Measurements from ENCODE around the gene BROX.
A peak's percentile ranks its signal among the peaks of the same experiment; 100 is the strongest.

BROX gene

DNA sequence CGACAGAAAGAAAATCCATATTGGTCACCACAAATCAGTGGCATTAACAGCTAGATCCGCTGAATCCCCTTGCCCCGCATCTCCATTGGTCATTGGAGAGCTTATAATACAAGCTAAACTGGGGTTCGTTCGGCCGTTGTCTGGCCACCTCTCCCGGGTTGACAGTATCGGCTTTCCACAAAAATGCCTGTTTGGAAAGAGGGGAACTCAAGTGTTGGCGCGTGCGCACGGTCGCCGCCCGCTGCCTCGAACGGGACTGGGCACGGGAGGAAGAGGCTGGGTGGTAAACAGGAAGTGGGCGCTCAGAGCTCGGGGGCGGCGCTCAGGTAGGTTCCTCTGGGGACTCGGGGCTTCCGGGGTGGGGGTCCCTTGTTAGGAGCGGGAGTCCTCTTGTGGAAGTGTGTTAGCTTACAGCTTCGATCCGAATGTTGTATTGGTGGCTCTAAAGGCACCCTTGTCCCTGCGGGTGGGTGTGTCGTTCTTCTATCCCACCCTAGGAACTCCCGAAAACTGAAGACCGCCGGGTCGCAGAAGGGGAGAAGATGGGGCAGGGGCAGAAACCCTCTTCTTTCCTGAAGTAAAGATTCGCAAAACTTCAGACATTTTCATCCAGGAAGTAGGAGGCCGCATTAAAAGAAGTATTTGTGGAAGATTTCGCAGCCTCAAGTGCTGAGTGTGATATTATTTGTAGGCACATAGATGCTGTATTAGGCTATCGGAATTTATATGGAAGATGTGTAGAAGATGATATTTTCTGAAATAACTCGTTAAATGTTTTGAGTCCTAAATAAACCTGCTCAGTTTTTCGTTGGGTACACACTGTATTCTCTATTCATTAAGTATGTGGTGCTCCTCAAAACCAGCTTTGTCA lies 962 bp downstream of the BROX start:
- Histone ChIP-seq H3K4me3 (ENCODE audit: low read depth, low read length) (peak overlapping the region; percentile 98), H3K27ac (peak overlapping the region; percentile 97), H3K36me3 (replicated peaks) (no peaks in the 10 kb centered on the region), H3K27me3 (replicated peaks) (no peaks in the 10 kb centered on the region)
- in situ Hi-C loops (cut with HindIII; ENCODE audit: low pct_ligation_motif_present, low sequenced_read_pairs), result no loop called here
- TF ChIP-seq, protein P1, sequence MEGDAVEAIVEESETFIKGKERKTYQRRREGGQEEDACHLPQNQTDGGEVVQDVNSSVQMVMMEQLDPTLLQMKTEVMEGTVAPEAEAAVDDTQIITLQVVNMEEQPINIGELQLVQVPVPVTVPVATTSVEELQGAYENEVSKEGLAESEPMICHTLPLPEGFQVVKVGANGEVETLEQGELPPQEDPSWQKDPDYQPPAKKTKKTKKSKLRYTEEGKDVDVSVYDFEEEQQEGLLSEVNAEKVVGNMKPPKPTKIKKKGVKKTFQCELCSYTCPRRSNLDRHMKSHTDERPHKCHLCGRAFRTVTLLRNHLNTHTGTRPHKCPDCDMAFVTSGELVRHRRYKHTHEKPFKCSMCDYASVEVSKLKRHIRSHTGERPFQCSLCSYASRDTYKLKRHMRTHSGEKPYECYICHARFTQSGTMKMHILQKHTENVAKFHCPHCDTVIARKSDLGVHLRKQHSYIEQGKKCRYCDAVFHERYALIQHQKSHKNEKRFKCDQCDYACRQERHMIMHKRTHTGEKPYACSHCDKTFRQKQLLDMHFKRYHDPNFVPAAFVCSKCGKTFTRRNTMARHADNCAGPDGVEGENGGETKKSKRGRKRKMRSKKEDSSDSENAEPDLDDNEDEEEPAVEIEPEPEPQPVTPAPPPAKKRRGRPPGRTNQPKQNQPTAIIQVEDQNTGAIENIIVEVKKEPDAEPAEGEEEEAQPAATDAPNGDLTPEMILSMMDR (IDR thresholded peaks at IDR 0.05; ENCODE audit: low read depth, low read length, missing control alignments), result peak; percentile 8
- peak; percentile 93 for DNase-seq

DNA sequence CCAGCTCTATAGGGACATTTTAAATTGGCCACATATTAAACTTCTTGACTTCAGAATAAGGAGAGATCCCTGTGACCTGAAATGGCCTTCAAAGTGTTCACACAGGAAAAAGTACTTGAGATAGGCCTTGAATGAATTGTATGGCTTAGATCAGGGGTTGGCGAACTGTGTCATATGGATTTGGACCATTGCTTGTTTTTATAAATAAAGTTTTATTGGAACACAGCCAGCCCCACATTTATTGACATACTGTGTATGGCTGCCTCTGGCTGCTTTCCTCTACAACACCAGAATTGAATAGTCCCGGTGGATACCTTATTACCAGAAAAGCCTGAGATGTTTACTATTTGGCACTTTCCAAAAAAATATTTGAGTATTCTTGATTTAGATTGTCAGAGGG lies 4.0 kb downstream of the BROX start:
- no peak for DNase-seq
- no peak overlapping the region for H3K4me3 ChIP-seq (ENCODE audit: low read depth, low read length)
- TF ChIP-seq, protein P1 (IDR thresholded peaks at IDR 0.05; ENCODE audit: low read depth, low read length, missing control alignments), result no peak
- in situ Hi-C loops (cut with HindIII; ENCODE audit: low pct_ligation_motif_present, low sequenced_read_pairs), result no loop called here
- no peak overlapping the region for H3K27ac ChIP-seq
- H3K36me3 ChIP-seq (replicated peaks), result peaks cover 14% of the 10 kb centered on the region
- H3K27me3 ChIP-seq (replicated peaks), result no peaks in the 10 kb centered on the region

DNA sequence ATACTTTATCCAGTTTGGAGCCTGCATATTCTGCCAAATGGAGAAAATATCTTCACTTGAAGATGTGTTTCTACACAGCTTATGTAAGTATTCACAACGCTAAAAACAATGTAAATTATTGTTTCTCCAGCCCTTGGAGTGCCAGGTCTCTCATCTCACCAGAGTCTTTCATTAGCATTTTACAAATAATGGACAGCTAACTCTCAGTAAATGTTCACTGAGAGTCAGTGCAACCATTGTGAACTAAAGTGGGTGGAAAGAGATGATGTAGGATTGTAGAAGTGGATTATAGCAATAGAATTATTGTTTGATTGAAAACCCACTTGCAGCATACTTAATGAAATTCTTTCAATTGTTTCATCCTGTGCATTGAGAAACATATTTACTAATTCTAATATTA lies 16.4 kb downstream of the BROX start:
- H3K36me3 ChIP-seq (replicated peaks), result peaks cover 80% of the 10 kb centered on the region
- no peak overlapping the region for H3K27ac ChIP-seq
- DNase-seq, result no peak
- no peaks in the 10 kb centered on the region for H3K27me3 ChIP-seq (replicated peaks)
- in situ Hi-C loops (cut with HindIII; ENCODE audit: low pct_ligation_motif_present, low sequenced_read_pairs), result no loop called here
- H3K4me3 ChIP-seq (ENCODE audit: low read depth, low read length), result no peak overlapping the region
- TF ChIP-seq, protein P1 (IDR thresholded peaks at IDR 0.05; ENCODE audit: low read depth, low read length, missing control alignments), result no peak

DNA sequence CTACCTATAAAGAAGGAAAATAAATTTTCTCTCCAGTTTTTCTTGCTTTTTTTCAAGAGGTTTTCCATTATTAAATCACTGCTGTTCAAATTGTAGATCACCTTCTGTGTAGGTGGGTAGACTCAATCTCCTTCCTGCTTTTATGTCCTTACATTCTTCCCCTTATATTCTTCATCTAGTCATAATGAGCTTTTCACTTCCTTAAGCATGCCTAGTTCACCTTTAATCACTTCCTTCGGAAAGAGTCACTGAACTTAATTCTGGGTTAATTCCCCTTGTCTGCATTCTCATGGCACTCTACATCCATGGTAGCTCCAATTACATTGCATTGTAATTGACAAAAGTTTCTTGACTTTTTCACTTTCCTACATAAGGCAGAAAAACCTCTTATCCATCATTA lies 18.5 kb downstream of the BROX start:
- Histone ChIP-seq H3K27me3 (replicated peaks) (no peaks in the 10 kb centered on the region), H3K27ac (no peak overlapping the region), H3K4me3 (ENCODE audit: low read depth, low read length) (no peak overlapping the region), H3K36me3 (replicated peaks) (peaks cover 72% of the 10 kb centered on the region)
- in situ Hi-C loops (cut with HindIII; ENCODE audit: low pct_ligation_motif_present, low sequenced_read_pairs), result no loop called here
- DNase-seq, result no peak
- TF ChIP-seq, protein P1 (IDR thresholded peaks at IDR 0.05; ENCODE audit: low read depth, low read length, missing control alignments), result no peak

DNA sequence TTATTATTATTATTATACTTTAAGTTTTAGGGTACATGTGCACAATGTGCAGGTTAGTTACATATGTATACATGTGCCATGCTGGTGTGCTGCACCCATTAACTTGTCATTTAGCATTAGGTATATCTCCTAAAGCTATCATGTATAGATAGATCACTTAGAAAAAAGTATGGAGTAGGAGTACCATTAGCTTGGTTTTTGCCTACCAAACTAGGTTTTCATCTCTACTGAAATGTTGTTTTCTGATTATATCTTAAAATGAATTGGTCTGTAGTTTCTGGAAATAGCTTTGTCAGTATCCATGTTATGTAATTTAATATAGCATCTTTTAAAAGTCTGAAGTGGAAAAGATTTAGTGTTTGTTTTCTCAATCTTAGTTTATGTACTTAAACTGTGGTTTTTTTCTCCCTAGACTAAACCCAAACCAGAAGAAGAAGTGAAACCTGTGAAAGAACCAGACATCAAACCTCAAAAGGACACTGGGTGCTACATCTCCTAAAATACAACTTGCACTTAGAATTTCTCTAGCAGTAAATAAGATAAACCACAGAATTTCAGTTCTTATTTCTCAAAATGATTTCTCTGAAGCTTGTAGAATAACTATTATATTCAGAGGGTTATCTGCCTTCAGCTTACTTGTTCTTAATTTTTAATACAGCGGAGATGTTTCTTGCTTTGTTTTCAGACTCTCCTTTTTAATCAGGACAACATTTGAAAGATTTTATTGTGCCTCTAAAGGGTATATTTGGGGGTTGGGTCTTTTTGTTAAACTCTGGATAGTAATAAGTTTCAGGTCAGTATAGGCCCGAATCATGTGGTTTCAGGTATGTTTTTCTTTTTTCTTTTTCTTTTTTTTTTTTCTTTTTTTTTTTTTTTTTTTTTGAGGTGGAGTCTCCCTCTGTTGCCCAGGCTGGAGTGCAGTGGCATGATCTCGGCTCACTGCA lies 20.1 kb downstream of the BROX start:
- in situ Hi-C loops (cut with HindIII; ENCODE audit: low pct_ligation_motif_present, low sequenced_read_pairs), result no loop called here
- TF ChIP-seq, protein P1 (IDR thresholded peaks at IDR 0.05; ENCODE audit: low read depth, low read length, missing control alignments), result no peak
- no peak for DNase-seq
- Histone ChIP-seq H3K4me3 (ENCODE audit: low read depth, low read length) (no peak overlapping the region), H3K27me3 (replicated peaks) (no peaks in the 10 kb centered on the region), H3K27ac (no peak overlapping the region), H3K36me3 (replicated peaks) (peaks cover 59% of the 10 kb centered on the region)
